GM23338 (cell line): ENCODE measurements around the gene CCNQ.

Experiments
- CTCF ChIP-seq, 2 experiments: fragments of 200-600 bp in 1 of 2; sonication (generic) in 1 of 2; conservative IDR thresholded peaks; 2 replicates each; pipeline versions ENCODE4 v1.5.1 to v1.6.1; 2016 to 2017; ENCODE audit warnings: antibody characterized with exemption in 2 of 2, low read depth in 2 of 2, mild to moderate bottlenecking in 2 of 2, moderate library complexity in 1 of 2
- EZH2phosphoT487 ChIP-seq: fragments of 200-600 bp; sonication (generic); IDR thresholded peaks from one replicate; pipeline ENCODE4 v1.8.1; 2018; ENCODE audit warnings: antibody characterized with exemption; ENCODE audit not compliant: unreplicated experiment
- POLR2AphosphoS5 ChIP-seq: IDR thresholded peaks from 2 replicates; pipeline ENCODE4 v1.6.1; 2016; ENCODE audit warnings: antibody characterized with exemption, low read depth
- REST ChIP-seq: IDR thresholded peaks from one replicate; pipeline ENCODE4 v1.6.1; 2018; ENCODE audit warnings: antibody characterized with exemption; ENCODE audit not compliant: unreplicated experiment

- TF ChIP-seq CTCF (conservative IDR thresholded peaks at IDR 0.05; ENCODE audit: low read depth in 2 of 2) (no peak), POLR2AphosphoS5 (no peak), EZH2phosphoT487 (no peak), REST (no peak)
Measured at GRCh38 chrX:153569475-153569874, 29.5 kb downstream of the CCNQ start.
